Fibroblast of lung (primary cell): ENCODE results near the gene WNT9A. TPM values are rescaled to one million over a fixed set of nuclear protein-coding genes. Genes with fewer than 3 reads are reported as not detected.

Source experiments
- DNase-seq, 2 donors: peaks; one replicate each; pipeline versions ENCODE4 v3.0.0 to v3.0.0-alpha.2; 2010; ENCODE audit warnings: low read depth in 2 of 2
- H2AFZ ChIP-seq: 2 replicates; pipeline ENCODE4 v1.5.1; 2012; ENCODE audit warnings: low read length, control low read depth, inconsistent platforms
- H3K27ac ChIP-seq: 2 replicates; pipeline ENCODE4 v1.5.1; 2011; ENCODE audit warnings: low read length, control low read depth; ENCODE audit not compliant: insufficient read depth
- H3K27me3 ChIP-seq: 2 replicates; pipeline ENCODE4 v1.5.1; 2011; ENCODE audit warnings: mild to moderate bottlenecking, low read length; ENCODE audit not compliant: control insufficient read depth, insufficient read depth
- H3K36me3 ChIP-seq: 2 replicates; pipeline ENCODE4 v1.5.1; 2011; ENCODE audit warnings: low read length; ENCODE audit not compliant: control insufficient read depth, insufficient read depth
- H3K4me1 ChIP-seq: 2 replicates; pipeline ENCODE4 v1.5.1; 2011; ENCODE audit warnings: low read length; ENCODE audit not compliant: control insufficient read depth, insufficient read depth; ENCODE audit errors: extremely low read depth
- H3K4me2 ChIP-seq: 2 replicates; pipeline ENCODE4 v1.5.1; 2011; ENCODE audit warnings: low read length, control low read depth; ENCODE audit not compliant: insufficient read depth; ENCODE audit errors: extremely low read depth
- H3K4me3 ChIP-seq, 4 experiments: fragments of 200-600 bp in 1 of 4; sonication (generic) in 1 of 4; replicated peaks in 1 of 4; 2 replicates each; pipeline ENCODE4 v1.5.1; 2011 to 2016; ENCODE audit warnings: low read length in 4 of 4, low read depth in 3 of 4, mild to moderate bottlenecking in 3 of 4, control low read depth in 2 of 4, inconsistent platforms in 1 of 4, mixed read lengths in 1 of 4; ENCODE audit not compliant: insufficient read depth in 1 of 4; ENCODE audit errors: control extremely low read depth in 1 of 4
- H3K79me2 ChIP-seq: 2 replicates; pipeline ENCODE4 v1.5.1; 2012; ENCODE audit warnings: mild to moderate bottlenecking, low read length, inconsistent platforms; ENCODE audit not compliant: control insufficient read depth, insufficient read depth
- H3K9ac ChIP-seq: 2 replicates; pipeline ENCODE4 v1.5.1; 2011; ENCODE audit warnings: mild to moderate bottlenecking, low read length, control low read depth; ENCODE audit not compliant: insufficient read depth
- H3K9me3 ChIP-seq: 2 replicates; pipeline ENCODE4 v1.5.1; 2012; ENCODE audit warnings: low read depth, low read length; ENCODE audit not compliant: control insufficient read depth, insufficient read depth
- H4K20me1 ChIP-seq: 2 replicates; pipeline ENCODE4 v1.5.1; 2011; ENCODE audit warnings: low read length; ENCODE audit not compliant: control insufficient read depth, insufficient read depth; ENCODE audit errors: extremely low read depth
- EZH2 ChIP-seq: IDR thresholded peaks from 2 replicates; pipeline ENCODE4 v1.5.1; 2012; ENCODE audit warnings: low read length, control low read depth, mild to moderate bottlenecking; ENCODE audit errors: missing control alignments
- polyA plus RNA-seq, 2 donors: library from polyadenylated mRNA; depleted of rRNA in 1 of 2; stranded (reverse) in 1 of 2; unstranded in 1 of 2; fragments of >200 nt; gene quantifications; 2 replicates each; pipeline ENCODE4 v1.2.1, GENCODE V29; 2011 to 2012; ENCODE audit warnings: missing spikeins in 1 of 2
- total RNA-seq: library from RNA; depleted of rRNA; stranded (reverse); fragments of >200 nt; gene quantifications from 2 replicates; pipeline ENCODE4 v1.2.1, GENCODE V29; 2014
- TF ChIP-seq, protein P1 (sequence below), 2 donors: IDR thresholded peaks in 1 of 2; conservative IDR thresholded peaks in 1 of 2; 1 replicate in 1 of 2; 2 replicates in 1 of 2; pipeline ENCODE4 v1.5.1; 2011 to 2012; ENCODE audit warnings: low read length in 2 of 2, control low read depth in 1 of 2, inconsistent platforms in 1 of 2, low read depth in 1 of 2, mild to moderate bottlenecking in 1 of 2

WNT9A gene
- total and polyA plus RNA-seq, 2 donors (not counting 1 experiment from before 2014, with no cell fraction given) = 1.0 to 5.3 TPM

DNA sequence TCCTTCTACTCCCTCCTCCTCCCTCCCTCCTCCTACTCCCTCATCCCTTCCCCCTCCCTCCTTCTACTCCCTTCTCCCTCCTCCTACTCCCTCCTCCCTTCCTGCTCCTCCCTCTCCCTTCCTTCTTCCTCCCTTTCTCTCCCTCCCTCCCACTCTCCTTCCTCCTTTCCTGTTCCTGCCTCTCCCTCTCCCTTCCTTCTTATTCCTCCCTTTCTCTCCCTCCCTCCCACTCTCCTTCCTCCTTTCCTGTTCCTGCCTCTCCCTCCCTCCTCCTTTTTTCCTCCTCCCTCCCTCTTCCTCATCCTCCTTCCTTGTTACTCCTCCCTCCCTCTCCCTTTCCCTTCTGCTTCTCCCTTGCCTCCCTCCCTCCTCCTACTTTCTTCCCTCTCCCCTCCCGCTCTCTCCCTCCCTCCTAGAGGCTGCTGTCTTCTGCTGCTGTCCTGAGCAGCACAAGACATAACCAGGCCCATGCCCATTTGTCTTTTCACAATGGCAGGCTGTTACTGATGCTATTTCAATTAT lies 41.1 kb downstream of the WNT9A start:
- no peak overlapping the region for H3K9ac ChIP-seq
- no peaks in the 10 kb centered on the region for H3K36me3 ChIP-seq
- no peaks in the 10 kb centered on the region for H3K27me3 ChIP-seq
- no peaks in the 10 kb centered on the region for H3K9me3 ChIP-seq
- no peaks in the 10 kb centered on the region for H4K20me1 ChIP-seq
- no peaks in the 10 kb centered on the region for H3K4me1 ChIP-seq
- H3K79me2 ChIP-seq = no peaks in the 10 kb centered on the region
- no peak overlapping the region for H2AFZ ChIP-seq
- H3K27ac ChIP-seq = no peak overlapping the region
- H3K4me2 ChIP-seq = no peak overlapping the region
- no peak for TF ChIP-seq EZH2
- TF ChIP-seq, protein P1, sequence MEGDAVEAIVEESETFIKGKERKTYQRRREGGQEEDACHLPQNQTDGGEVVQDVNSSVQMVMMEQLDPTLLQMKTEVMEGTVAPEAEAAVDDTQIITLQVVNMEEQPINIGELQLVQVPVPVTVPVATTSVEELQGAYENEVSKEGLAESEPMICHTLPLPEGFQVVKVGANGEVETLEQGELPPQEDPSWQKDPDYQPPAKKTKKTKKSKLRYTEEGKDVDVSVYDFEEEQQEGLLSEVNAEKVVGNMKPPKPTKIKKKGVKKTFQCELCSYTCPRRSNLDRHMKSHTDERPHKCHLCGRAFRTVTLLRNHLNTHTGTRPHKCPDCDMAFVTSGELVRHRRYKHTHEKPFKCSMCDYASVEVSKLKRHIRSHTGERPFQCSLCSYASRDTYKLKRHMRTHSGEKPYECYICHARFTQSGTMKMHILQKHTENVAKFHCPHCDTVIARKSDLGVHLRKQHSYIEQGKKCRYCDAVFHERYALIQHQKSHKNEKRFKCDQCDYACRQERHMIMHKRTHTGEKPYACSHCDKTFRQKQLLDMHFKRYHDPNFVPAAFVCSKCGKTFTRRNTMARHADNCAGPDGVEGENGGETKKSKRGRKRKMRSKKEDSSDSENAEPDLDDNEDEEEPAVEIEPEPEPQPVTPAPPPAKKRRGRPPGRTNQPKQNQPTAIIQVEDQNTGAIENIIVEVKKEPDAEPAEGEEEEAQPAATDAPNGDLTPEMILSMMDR (conservative IDR thresholded peaks at IDR 0.05 in 1 of 2, IDR thresholded peaks at IDR 0.05 in 1 of 2; ENCODE audit: low read depth in 1 of 2, low read length in 2 of 2) = no peak
- no peak overlapping the region for H3K4me3 ChIP-seq
- no peak for DNase-seq

GRCh38 chr1:227905573-227906487 lies 41.9 kb downstream of the WNT9A start:
- no peak for DNase-seq
- Histone ChIP-seq H3K27ac (no peak overlapping the region), H2AFZ (no peak overlapping the region), H4K20me1 (no peaks in the 10 kb centered on the region), H3K9ac (no peak overlapping the region), H3K36me3 (no peaks in the 10 kb centered on the region), H3K9me3 (no peaks in the 10 kb centered on the region), H3K79me2 (no peaks in the 10 kb centered on the region), H3K4me3 (no peak overlapping the region), H3K27me3 (no peaks in the 10 kb centered on the region), H3K4me2 (no peak overlapping the region), H3K4me1 (no peaks in the 10 kb centered on the region)
- TF ChIP-seq, protein P1 (conservative IDR thresholded peaks at IDR 0.05 in 1 of 2, IDR thresholded peaks at IDR 0.05 in 1 of 2; ENCODE audit: low read depth in 1 of 2, low read length in 2 of 2) = no peak
- no peak for TF ChIP-seq EZH2

- Histone ChIP-seq H3K36me3 (no peaks in the 10 kb centered on the region), H2AFZ (no peak overlapping the region), H3K4me1 (no peaks in the 10 kb centered on the region), H3K27ac (no peak overlapping the region), H3K9me3 (no peaks in the 10 kb centered on the region), H3K4me3 (no peak overlapping the region), H3K79me2 (no peaks in the 10 kb centered on the region), H4K20me1 (no peaks in the 10 kb centered on the region), H3K4me2 (no peak overlapping the region), H3K9ac (no peak overlapping the region), H3K27me3 (no peaks in the 10 kb centered on the region)
- TF ChIP-seq, protein P1 (conservative IDR thresholded peaks at IDR 0.05 in 1 of 2, IDR thresholded peaks at IDR 0.05 in 1 of 2; ENCODE audit: low read depth in 1 of 2, low read length in 2 of 2) = no peak
- no peak for TF ChIP-seq EZH2
- no peak for DNase-seq
Observed at GRCh38 chr1:227904541-227905335, 43.0 kb downstream of the WNT9A start.
